Dermis microvascular lymphatic vessel endothelial cell (primary cell): Measurements from ENCODE around the gene TMA7. TPM values are rescaled to one million over a fixed set of nuclear protein-coding genes. Genes with fewer than 3 reads are reported as not detected.

Experiments
- DNase-seq, 2 donors: peaks; one replicate each; pipeline versions ENCODE4 v3.0.0 to v3.0.0-alpha.2; 2010; ENCODE audit warnings: low read depth in 2 of 2
- total RNA-seq: library from RNA; depleted of rRNA; stranded (reverse); fragments of >200 nt; gene quantifications from 2 replicates; pipeline ENCODE4 v1.2.1, GENCODE V29; 2014

Gene TMA7
- total RNA-seq, 1 donor from 2014 or later = 193 TPM

GRCh38 chr3:48408823-48409281, 31.2 kb upstream of the TMA7 start:
- no peak for DNase-seq

DNA sequence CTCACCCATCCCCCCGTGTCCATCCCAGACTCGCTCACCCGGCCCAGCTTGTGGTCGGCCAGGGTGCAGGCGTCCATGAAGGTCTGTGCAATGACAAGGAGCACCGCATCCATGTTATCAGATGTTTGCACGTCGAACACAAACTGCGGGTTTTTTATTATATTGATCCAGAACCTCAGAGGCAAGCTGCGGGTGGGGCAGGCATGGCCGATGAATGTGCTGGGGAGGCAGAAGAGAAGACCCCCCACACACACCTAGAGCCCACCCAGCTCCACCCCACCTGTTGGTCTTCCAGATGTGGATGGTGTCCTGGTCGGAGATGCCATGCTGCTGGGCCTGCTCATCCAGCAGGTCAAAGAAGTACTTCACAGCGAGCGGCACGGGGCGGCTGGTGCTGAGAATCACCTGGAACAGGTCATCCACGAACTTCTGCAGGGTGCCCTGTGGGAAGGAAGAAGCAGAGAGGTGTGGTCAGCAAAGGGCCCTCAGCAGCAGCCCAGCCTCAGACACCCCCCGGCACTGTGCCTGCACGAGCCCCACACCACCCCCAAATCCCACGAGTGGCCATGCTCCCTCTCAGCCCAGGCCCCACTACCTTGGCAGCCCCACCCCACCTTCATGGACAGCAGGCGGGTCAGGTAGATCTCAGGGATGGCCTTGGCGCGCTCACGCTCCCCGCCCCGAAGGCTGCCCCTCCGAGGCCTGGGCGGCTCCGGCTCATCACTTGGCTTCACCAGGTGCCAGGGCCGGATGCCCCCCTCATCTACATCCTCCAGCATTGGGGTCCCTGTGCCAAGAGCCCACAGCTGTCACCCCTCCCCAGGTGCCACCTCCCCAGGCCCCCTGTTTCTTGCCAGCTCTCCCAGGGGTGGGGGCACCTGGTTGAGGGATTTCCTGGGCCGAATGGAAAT, 30.5 kb upstream of the TMA7 start:
- DNase-seq = no peak

DNA sequence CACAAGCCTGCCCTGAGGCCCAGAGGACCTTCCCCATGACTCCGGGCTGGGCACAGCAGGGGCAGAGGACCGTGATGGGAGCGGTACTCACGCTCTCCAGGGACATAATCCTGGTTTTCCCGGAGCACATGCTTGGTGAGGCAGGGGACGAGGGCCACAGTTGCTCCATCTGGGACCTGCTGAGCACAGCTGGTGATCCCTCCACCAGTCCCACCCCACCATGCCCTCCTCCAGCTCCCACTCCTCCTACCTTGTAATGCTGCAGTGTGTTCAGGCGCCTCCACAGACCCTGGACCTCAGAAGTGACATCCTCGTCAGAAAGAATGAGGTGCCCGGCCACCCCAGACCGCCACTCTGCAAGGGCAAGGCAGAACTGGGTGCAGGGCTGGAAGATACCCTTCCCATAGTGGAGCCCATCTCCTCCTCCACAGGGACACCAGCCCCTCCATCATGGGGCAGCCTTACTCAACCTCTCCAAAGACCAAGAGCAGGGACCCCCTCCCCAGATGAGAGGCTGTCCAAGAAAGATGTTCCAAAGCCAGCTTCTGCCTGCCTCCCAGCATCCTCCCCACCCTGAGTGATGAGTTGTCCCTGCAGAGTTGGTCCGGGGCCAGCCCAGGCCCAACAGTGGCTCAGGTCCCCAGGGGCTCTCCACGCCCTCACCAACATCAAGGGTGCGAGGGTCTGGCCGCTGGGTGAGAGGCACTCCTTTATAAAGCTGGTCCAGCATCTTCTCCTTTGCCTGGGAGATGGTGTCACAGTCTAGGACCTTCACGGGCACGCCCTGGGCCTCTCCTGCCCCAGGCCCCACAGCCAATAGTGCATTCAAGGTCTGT, 29.6 kb upstream of the TMA7 start:
- no peak for DNase-seq

- DNase-seq = no peak
These were observed 28.9 kb upstream of the TMA7 start for GRCh38 chr3:48411041-48411588.

GRCh38 chr3:48411606-48412374, 28.3 kb upstream of the TMA7 start:
- DNase-seq = no peak

DNA sequence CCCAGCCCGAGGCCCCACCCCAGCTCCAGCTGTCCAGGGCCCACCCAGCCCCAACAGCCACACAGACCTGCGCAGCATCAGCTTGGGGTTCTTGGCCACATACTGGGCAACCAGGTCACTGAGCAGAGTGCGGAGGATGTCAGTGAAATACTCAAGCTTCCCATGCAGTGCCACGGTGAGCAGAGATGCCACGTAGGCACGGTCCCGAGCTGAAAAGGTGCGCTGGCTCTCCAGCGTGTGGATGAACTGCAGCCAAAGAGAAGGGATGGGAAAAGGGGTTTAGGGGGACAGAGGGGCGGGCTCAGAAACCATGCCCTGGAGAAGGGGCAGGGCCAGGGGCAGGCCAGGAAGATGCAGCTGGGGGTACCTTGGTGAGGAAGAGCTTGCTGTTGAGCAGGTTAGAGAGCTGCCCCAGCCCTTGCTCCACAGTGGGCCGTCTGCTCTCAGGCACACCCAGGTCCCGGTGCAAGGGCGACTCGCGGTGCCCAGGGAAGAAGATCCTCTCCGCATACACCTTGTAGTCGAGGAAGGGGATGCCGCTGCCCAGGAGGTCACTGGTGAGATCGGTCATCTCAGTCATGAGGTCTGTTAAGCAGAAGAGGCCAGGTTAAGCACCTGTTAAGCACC, 27.6 kb upstream of the TMA7 start:
- no peak for DNase-seq

DNA sequence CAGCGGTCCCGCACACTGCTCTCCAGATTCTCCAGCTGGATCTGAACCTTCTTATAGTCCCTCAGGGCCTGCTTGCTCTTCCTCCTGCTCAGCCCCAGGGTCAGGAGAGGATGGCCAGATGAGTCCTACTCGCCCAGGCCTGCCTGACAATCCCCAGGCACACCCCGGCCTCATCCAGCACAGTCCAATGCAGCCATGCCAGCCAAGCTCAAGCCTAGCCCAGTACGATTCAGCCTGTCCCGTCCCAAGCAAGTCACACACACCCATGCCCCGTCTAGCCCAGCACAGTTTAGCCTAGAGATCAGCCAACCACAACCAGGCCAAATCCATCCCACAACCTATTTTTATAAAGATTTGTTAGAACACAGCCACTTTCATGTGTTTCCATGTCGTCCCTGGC, 27.0 kb upstream of the TMA7 start:
- no peak for DNase-seq

GRCh38 chr3:48413611-48414010, 26.4 kb upstream of the TMA7 start:
- no peak for DNase-seq

DNA sequence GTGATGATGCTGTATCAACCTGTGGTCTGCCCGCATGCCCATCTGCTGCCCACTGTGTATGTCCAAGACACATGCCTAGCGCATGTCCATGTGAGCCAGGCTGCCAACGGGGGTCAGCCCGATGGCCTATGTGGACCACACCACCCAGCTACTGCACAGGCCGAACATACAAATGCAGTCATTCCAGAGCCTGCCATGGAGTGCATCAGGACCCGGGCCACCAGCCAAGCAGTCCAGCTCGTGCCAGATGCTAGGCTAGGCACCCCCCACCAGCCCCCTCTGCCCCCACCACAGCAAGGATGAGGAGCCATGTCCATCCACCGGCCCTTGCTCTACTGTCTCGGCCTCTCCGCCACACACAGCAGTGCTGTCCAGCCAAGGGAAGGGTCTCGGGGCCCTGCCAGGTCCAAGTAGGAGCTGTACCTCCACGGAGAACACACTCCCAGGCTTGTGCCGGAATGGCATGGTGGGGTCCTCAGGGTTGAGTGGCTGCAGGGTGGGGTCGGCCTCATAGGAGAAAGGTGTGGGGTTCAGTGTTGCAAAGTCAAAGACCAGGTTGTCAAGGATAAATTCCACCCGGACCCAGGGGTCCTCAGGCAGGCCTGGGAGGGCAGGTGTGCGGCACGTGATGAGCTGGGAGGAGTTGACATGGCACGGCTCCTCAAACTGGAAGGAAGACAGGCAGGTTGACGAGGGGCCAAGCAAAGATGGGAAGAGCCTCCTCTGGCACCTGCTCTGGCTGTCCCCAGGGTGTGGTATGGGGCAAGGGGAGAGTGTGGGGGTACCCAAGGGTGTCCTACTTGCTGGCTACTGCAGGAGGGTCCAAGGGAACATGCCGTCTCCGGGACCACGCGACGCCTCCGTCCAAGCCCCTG, 25.4 kb upstream of the TMA7 start:
- DNase-seq = no peak

DNA sequence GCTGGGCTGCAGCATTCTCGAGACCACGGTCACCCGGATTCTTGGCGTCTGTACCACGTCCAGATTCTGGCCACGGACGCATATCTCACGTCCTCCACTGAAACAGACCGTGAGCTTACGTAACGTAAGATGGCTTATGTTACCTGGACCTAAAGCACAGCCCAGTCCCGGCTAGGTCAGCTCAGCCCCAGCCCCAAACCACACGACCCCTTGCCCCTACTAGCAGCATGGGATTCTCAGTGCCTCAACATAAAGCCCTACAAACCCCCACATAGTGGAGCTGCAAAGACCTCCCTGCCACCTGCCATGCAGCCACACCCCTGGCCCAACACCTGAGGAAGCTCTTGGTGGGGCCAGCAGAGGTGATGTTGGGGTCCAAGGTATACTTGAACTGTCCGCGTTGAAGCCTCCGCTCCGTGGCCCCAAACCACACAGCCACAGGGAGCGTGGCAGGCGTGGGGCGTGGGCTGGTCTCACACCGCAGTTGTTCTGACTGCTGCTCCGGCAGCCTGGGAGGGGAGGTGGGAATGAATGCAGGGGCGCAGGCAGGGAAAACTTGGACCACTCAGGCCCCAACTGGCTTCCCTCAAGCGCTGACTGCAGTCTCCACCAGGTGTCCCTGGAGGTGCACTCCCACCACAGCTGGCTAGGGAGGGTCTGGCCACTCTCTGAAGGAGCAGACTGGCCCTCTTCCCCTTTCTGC, 24.7 kb upstream of the TMA7 start:
- DNase-seq = no peak

DNA sequence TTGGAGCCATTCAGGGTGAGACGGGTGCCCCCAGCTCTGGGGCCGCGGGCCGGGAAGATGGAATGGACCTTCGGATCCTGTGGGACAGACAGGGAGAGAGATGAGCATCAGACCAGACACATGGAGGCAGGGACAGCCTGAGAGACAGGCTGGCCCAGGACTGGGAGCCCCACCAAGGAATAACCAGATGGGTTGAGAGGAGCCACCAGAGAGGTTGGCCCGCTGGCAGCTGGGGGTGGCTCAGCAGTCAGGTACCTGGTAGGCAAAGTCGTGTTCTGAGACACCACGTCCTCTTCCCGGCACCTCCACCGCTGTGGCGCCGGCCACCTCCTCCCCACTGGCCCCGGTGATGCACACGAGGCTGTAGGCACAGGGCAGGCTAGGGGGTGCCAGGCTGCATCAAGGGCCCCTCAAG, 24.0 kb upstream of the TMA7 start:
- no peak for DNase-seq

DNA sequence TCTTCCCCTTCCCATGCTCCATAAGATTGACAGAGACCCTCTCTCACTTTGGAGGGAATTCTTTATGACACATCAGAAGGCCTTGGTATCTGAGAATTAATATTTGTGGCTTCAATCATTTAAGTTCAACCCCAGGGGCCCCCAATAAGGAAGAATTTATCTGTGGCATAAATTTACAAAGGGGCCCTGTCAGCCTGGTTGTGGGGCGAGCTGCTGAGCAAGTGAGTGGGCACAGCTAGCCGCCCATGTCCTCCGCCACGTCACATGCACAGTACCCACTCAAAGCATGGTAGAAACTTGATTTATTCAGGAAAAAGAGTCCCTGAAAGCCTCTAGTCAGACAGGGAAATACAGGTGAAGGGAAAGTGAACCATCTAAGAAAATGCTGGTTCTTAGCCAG, 23.5 kb upstream of the TMA7 start:
- DNase-seq = no peak

- no peak for DNase-seq
These were observed 22.4 kb upstream of the TMA7 start for GRCh38 chr3:48417529-48418108.

DNA sequence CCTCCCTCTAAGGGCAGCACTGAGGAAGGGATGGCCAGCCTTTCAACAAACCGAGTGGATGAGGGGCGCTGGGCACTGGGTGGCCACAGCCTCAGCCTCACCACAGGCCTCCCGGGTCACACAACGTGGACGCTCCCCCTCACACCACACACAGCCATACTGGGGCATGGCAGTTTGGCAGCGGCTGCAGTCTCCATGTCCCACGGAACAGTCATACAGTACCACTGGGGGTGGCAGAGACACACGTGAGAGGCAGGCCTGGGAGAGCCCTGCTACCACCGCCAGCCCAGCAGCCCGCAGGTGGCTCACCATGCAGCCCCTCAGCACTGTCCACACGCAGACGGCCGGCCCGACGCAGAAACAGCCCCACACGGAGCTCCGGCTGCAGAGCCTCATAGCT, 21.9 kb upstream of the TMA7 start:
- DNase-seq = no peak

- DNase-seq = no peak
These were observed 21.4 kb upstream of the TMA7 start for GRCh38 chr3:48418651-48419050.

GRCh38 chr3:48419149-48419548, 20.9 kb upstream of the TMA7 start:
- no peak for DNase-seq

DNA sequence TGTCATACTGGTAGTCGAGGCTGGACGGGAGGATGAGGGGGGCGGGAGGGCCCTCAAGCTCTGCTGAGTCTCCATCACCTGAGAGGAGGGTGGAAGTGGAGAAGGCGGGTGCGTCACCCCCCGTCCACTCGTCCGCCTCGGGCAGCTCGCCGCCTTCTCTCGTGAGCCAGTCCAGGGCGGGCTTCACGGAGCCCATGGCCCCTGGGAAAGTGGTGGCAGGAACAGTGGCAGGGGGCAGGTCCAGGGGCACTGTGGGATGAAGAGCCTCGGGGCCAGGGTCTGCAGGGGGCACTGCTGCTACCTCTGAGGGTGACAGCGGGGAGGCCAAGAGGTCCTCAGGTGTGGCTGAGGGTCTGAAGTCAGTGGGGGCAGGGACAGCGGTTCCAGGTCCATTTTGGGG, 20.5 kb upstream of the TMA7 start:
- DNase-seq = no peak

DNA sequence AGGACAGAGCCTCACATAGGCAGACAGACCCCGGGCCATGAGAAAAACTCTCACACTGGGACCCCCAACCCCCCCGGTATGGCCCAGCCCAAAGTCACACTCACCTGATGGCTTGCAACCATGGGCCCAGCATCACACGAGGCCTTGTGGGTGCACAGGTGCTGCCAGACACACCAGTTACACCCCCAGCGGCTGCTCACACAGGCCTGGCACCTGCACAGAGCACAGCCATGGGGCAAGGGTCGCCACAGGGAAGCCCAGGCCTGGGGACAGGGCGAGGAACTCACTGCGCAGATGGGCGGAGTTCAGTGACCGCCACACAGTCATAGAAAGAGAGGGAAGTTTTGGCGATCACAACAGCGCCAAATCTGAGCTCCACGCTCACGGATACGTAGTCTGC, 19.5 kb upstream of the TMA7 start:
- DNase-seq = no peak

- no peak for DNase-seq
These were observed 17.8 kb upstream of the TMA7 start for GRCh38 chr3:48422272-48422671.
